Measurements from ENCODE around the gene MPDZ.

GRCh38 chr9:13158986-13159385, 120.5 kb downstream of the MPDZ start:
- TF ChIP-seq CTCF (IDR thresholded peaks at IDR 0.05) (no peak), RCOR1 (IDR thresholded peaks at IDR 0.05; ENCODE audit: low read depth, low read length) (no peak), POLR2A (IDR thresholded peaks at IDR 0.05; ENCODE audit: low read length) (no peak), EP300 (IDR thresholded peaks at IDR 0.05) (no peak), CEBPB (IDR thresholded peaks at IDR 0.05) (no peak), BHLHE40 (IDR thresholded peaks at IDR 0.05; ENCODE audit: low read depth, low read length) (no peak), KDM1A (IDR thresholded peaks at IDR 0.05; ENCODE audit: low read depth) (no peak), MAX (IDR thresholded peaks at IDR 0.05) (no peak), ZSCAN20 (CRISPR knock-in tag; IDR thresholded peaks at IDR 0.05) (no peak)

All from A549 (cell line).